Hematopoietic multipotent progenitor cell treated with erythropoietin and hydrocortisone succinate and interleukin-3 and kit ligand, for 17 days (in vitro differentiated cells): Measurements from ENCODE around the gene PCDHB14.
"Not testable (repeated sequence)": the region's sequence is repeated elsewhere in the genome, so short reads cannot be mapped to it uniquely, and the experiment has no call there.

Source experiments
- DNase-seq: peaks from one replicate; pipeline ENCODE4 v3.0.0-alpha.2; 2015; ENCODE audit warnings: low spot score

PCDHB14 gene

GRCh38 chr5:141210281-141210680 lies 12.9 kb upstream of the PCDHB14 start:
- not testable (repeated sequence) for DNase-seq

GRCh38 chr5:141210849-141211248 lies 12.3 kb upstream of the PCDHB14 start:
- not testable (repeated sequence) for DNase-seq

- DNase-seq: not testable (repeated sequence)
Observed at GRCh38 chr5:141213656-141214339, 9.3 kb upstream of the PCDHB14 start, which contains the start of gene PCDHB13. Gene PCDHB13 (plus strand): TSS chr5:141213919. CDS start chr5:141214124, 205 bp downstream.

- not testable (repeated sequence) for DNase-seq
Observed at GRCh38 chr5:141214583-141214982, 8.6 kb upstream of the PCDHB14 start.

- not testable (repeated sequence) for DNase-seq
Observed at GRCh38 chr5:141215504-141215903, 7.6 kb upstream of the PCDHB14 start.

GRCh38 chr5:141216035-141216434 lies 7.1 kb upstream of the PCDHB14 start:
- DNase-seq: not testable (repeated sequence)

GRCh38 chr5:141224844-141225243 lies 1.7 kb downstream of the PCDHB14 start:
- not testable (repeated sequence) for DNase-seq

- not testable (repeated sequence) for DNase-seq
Observed at GRCh38 chr5:141225421-141225820, 2.3 kb downstream of the PCDHB14 start.

GRCh38 chr5:141234109-141234667 lies 11.0 kb downstream of the PCDHB14 start:
- DNase-seq: no peak

- DNase-seq: not testable (repeated sequence)
Observed at GRCh38 chr5:141235922-141236321, 12.8 kb downstream of the PCDHB14 start.

- no peak for DNase-seq
Observed at GRCh38 chr5:141236516-141237313, 13.6 kb downstream of the PCDHB14 start.

- DNase-seq: no peak
Observed at GRCh38 chr5:141241496-141241895, 18.4 kb downstream of the PCDHB14 start.

GRCh38 chr5:141245250-141245717 lies 22.1 kb downstream of the PCDHB14 start, which contains the start of gene PCDHB15:
Gene PCDHB15 (plus strand): TSS chr5:141245395. CDS start chr5:141245579, 184 bp downstream.
- peak; percentile 5 for DNase-seq

- DNase-seq: not testable (repeated sequence)
Observed at GRCh38 chr5:141246971-141247370, 23.8 kb downstream of the PCDHB14 start.

- DNase-seq: not testable (repeated sequence)
Observed at GRCh38 chr5:141247434-141247833, 24.3 kb downstream of the PCDHB14 start.

- DNase-seq: no peak
Observed at GRCh38 chr5:141250576-141250975, 27.4 kb downstream of the PCDHB14 start.

GRCh38 chr5:141258464-141258863 lies 35.3 kb downstream of the PCDHB14 start:
- DNase-seq: no peak

GRCh38 chr5:141258948-141259347 lies 35.8 kb downstream of the PCDHB14 start:
- DNase-seq: no peak

- DNase-seq: no peak
Observed at GRCh38 chr5:141260458-141261237, 37.5 kb downstream of the PCDHB14 start.

GRCh38 chr5:141261238-141261546 lies 38.0 kb downstream of the PCDHB14 start:
- DNase-seq: no peak

GRCh38 chr5:141269195-141269594 lies 46.1 kb downstream of the PCDHB14 start:
- no peak for DNase-seq

- DNase-seq: no peak
Observed at GRCh38 chr5:141272906-141273305, 49.8 kb downstream of the PCDHB14 start.
